ENCODE data around the gene UNC13C. TPM values are rescaled to one million over a fixed set of nuclear protein-coding genes. Genes with fewer than 3 reads are reported as not detected.

The UNC13C gene
- total and polyA plus RNA-seq, 2 of the 13 experiments (the other 11 are each of a cell fraction or from before 2014, with no cell fraction given), result 0.04 TPM; not detected in 1

- ChIA-PET POLR2A (no interaction called here), CTCF (ENCODE audit: low intra/inter-chr PET ratio, low total read pairs) (no interaction called here)
- Histone ChIP-seq H3K27ac (ENCODE audit: extremely low read length, insufficient read depth, low read length) (no peak overlapping the region), H3K9ac (ENCODE audit: insufficient read depth, low read depth, low read length) (no peak overlapping the region), H3K4me2 (ENCODE audit: low read depth, low read length) (no peak overlapping the region), H3K27me3 (ENCODE audit: control insufficient read depth in 1 of 2, insufficient read depth in 2 of 2, low read length in 2 of 2) (no peaks in the 10 kb centered on the region), H4K20me1 (ENCODE audit: insufficient read depth, low read length) (no peaks in the 10 kb centered on the region), H2AFZ (ENCODE audit: low read length) (no peak overlapping the region), H3K79me2 (ENCODE audit: insufficient read depth, low read length) (no peaks in the 10 kb centered on the region), H3K9me3 (ENCODE audit: low read length) (no peaks in the 10 kb centered on the region), H3K4me1 (ENCODE audit: insufficient read depth, low read length) (no peaks in the 10 kb centered on the region), H3K4me3 (replicated peaks in 1 of 3; ENCODE audit: insufficient read depth in 1 of 3, low read depth in 2 of 3, low read length in 3 of 3) (no peak overlapping the region), H3K36me3 (replicated peaks in 1 of 2; ENCODE audit: control insufficient read depth in 1 of 2, insufficient read depth in 2 of 2, low read length in 2 of 2) (no peaks in the 10 kb centered on the region)
- ATAC-seq (no peak), FAIRE-seq (no peak), DNase-seq (ENCODE audit: low spot score) (no peak)
- in situ Hi-C loops (cut with HindIII; ENCODE audit: extremely low pct_ligation_motif_present, low pct_unique_long_range_greater_than_20kb) (no loop called here), intact Hi-C loops (cut with micrococcal nuclease; ENCODE audit: unreplicated experiment) (no loop called here)
- BruUV-seq (replicated peaks), result no TSS peak
- WGBS (ENCODE audit: low lambda C conversion rate), result 1% methylated on average over 3 of the region's 3 CpGs
- TF ChIP-seq REXO4 (CRISPR knock-in tag; IDR thresholded peaks at IDR 0.05; ENCODE audit: borderline replicate concordance) (no peak), MYC (CRISPR knock-in tag; IDR thresholded peaks at IDR 0.05; ENCODE audit: borderline replicate concordance) (no peak), ZNF83 (CRISPR knock-in tag; IDR thresholded peaks at IDR 0.05; ENCODE audit: borderline replicate concordance) (no peak), RNF219 (CRISPR knock-in tag; IDR thresholded peaks at IDR 0.05) (no peak), PREB (CRISPR knock-in tag; IDR thresholded peaks at IDR 0.05) (no peak), PCBP1 (IDR thresholded peaks at IDR 0.05; ENCODE audit: borderline replicate concordance, low read depth, low read length) (no peak), HBP1 (CRISPR knock-in tag; IDR thresholded peaks at IDR 0.05; ENCODE audit: low read depth) (no peak), ZNF513 (CRISPR knock-in tag; conservative IDR thresholded peaks at IDR 0.05) (no peak), HIC2 (CRISPR knock-in tag; IDR thresholded peaks at IDR 0.05; ENCODE audit: low read depth) (no peak), SIX1 (CRISPR knock-in tag; IDR thresholded peaks at IDR 0.05; ENCODE audit: borderline replicate concordance) (no peak), ZNF12 (CRISPR knock-in tag; IDR thresholded peaks at IDR 0.05) (no peak), NBN (conservative IDR thresholded peaks at IDR 0.05) (no peak), KDM5B (CRISPR knock-in tag; IDR thresholded peaks at IDR 0.05; ENCODE audit: borderline replicate concordance) (no peak), RCOR2 (CRISPR knock-in tag; IDR thresholded peaks at IDR 0.05) (no peak)
Measured at GRCh38 chr15:54304321-54304720, 326.1 kb downstream of the UNC13C start.
